HepG2 (cell line): ENCODE measurements around the gene ZCCHC17. TPM values are rescaled to one million over a fixed set of nuclear protein-coding genes. Genes with fewer than 3 reads are reported as not detected.

Experiments used
- KLF15 ChIP-seq: sonication (generic); formaldehyde crosslinking; IDR thresholded peaks from 2 replicates; pipeline ENCODE4 v1.8.1; 2023; ENCODE audit warnings: borderline replicate concordance, mild to moderate bottlenecking, inconsistent platforms, missing genetic modification reagents, mixed read lengths
- NR1H2 ChIP-seq: sonication (generic); formaldehyde crosslinking; IDR thresholded peaks from 2 replicates; pipeline ENCODE4 v1.8.1; 2022; ENCODE audit warnings: low read depth, missing genetic modification reagents, borderline replicate concordance
- PCBP1 ChIP-seq: fragments of 200-400 bp; formaldehyde crosslinking; IDR thresholded peaks from 2 replicates; pipeline ENCODE4 v1.6.1; 2017; ENCODE audit warnings: mild to moderate bottlenecking, low read depth, low read length, borderline replicate concordance
- PHF8 ChIP-seq: sonication (generic); formaldehyde crosslinking; IDR thresholded peaks from 2 replicates; pipeline ENCODE4 v1.5.0; 2020; ENCODE audit warnings: missing genetic modification reagents
- PRDM15 ChIP-seq: sonication (generic); formaldehyde crosslinking; IDR thresholded peaks from 2 replicates; pipeline ENCODE4 v1.4.0; 2020; ENCODE audit warnings: missing genetic modification reagents
- RFX5 ChIP-seq: IDR thresholded peaks from 2 replicates; pipeline ENCODE4 v1.6.1; 2011; ENCODE audit warnings: low read depth, low read length, improper control_type of control experiment
- SP4 ChIP-seq: sonication (generic); formaldehyde crosslinking; IDR thresholded peaks from 2 replicates; pipeline ENCODE4 v1.8.1; 2023; ENCODE audit warnings: mild to moderate bottlenecking, missing genetic modification reagents
- ZBTB20 ChIP-seq: sonication (generic); formaldehyde crosslinking; IDR thresholded peaks from 2 replicates; pipeline ENCODE4 v1.8.1; 2023; ENCODE audit warnings: missing genetic modification reagents, low read depth, mild to moderate bottlenecking, borderline replicate concordance
- ZKSCAN8 ChIP-seq: IDR thresholded peaks from 2 replicates; pipeline ENCODE4 v1.6.1; 2016; ENCODE audit warnings: borderline replicate concordance, missing genetic modification reagents, missing compliant biosample characterization
- ZNF18 ChIP-seq: sonication (generic); formaldehyde crosslinking; IDR thresholded peaks from 2 replicates; pipeline ENCODE4 v1.8.0; 2022; ENCODE audit warnings: mild to moderate bottlenecking, missing genetic modification reagents; ENCODE audit not compliant: insufficient replicate concordance
- ZNF263 ChIP-seq: sonication (generic); formaldehyde crosslinking; IDR thresholded peaks from 2 replicates; pipeline ENCODE4 v1.4.0; 2020; ENCODE audit warnings: missing genetic modification reagents
- ZNF276 ChIP-seq: sonication (generic); formaldehyde crosslinking; IDR thresholded peaks from 2 replicates; pipeline ENCODE4 v1.4.0; 2020; ENCODE audit warnings: mild to moderate bottlenecking, low read depth, missing genetic modification reagents
- ZNF574 ChIP-seq: sonication (generic); formaldehyde crosslinking; IDR thresholded peaks from 2 replicates; pipeline ENCODE4 v1.4.0; 2020; ENCODE audit warnings: missing genetic modification reagents
- ZNF768 ChIP-seq: sonication (generic); formaldehyde crosslinking; IDR thresholded peaks from 2 replicates; pipeline ENCODE4 v1.4.0; 2020; ENCODE audit warnings: missing genetic modification reagents
- polyA plus RNA-seq, 8 experiments: library from polyadenylated mRNA; depleted of rRNA in 3 of 8; stranded (reverse) in 7 of 8; unstranded in 1 of 8; fragments of >200 nt; fragmentation: Illumina TruSeq in 4 of 8; extraction: Trizol in 4 of 8; gene quantifications; 2 replicates each; pipeline versions ENCODE4 v1.2.1 to v1.2.3, GENCODE V29; 2011 to 2016; ENCODE audit warnings: low read depth in 4 of 8, missing spikeins in 1 of 8, mixed read lengths in 1 of 8; ENCODE audit not compliant: insufficient read depth in 1 of 8
- total RNA-seq, 5 experiments: library from RNA; depleted of rRNA; stranded (reverse); fragments of >200 nt; fragmentation: Illumina TruSeq; extraction: Trizol; gene quantifications; 2 replicates each; pipeline ENCODE4 v1.2.3, GENCODE V29; 2016; ENCODE audit warnings: low read depth in 1 of 5
- TF ChIP-seq, protein P1 (sequence below): sonication (generic); formaldehyde crosslinking; IDR thresholded peaks from 2 replicates; pipeline ENCODE4 v1.9.0; 2022; ENCODE audit warnings: missing genetic modification reagents, mild to moderate bottlenecking, borderline replicate concordance

Gene ZCCHC17
- total and polyA plus RNA-seq, 2 of the 13 experiments (the other 11 are each of a cell fraction or from before 2014, with no cell fraction given) = 20.5 to 53.0 TPM

GRCh38 chr1:31394584-31395193 is 97.9 kb downstream of the ZCCHC17 start (continued):
- TF ChIP-seq ZNF18 (CRISPR knock-in tag) = no peak
- peak; percentile 52; the same call in 1 of the 2 replicates for TF ChIP-seq ZNF263
- TF ChIP-seq, protein P1, sequence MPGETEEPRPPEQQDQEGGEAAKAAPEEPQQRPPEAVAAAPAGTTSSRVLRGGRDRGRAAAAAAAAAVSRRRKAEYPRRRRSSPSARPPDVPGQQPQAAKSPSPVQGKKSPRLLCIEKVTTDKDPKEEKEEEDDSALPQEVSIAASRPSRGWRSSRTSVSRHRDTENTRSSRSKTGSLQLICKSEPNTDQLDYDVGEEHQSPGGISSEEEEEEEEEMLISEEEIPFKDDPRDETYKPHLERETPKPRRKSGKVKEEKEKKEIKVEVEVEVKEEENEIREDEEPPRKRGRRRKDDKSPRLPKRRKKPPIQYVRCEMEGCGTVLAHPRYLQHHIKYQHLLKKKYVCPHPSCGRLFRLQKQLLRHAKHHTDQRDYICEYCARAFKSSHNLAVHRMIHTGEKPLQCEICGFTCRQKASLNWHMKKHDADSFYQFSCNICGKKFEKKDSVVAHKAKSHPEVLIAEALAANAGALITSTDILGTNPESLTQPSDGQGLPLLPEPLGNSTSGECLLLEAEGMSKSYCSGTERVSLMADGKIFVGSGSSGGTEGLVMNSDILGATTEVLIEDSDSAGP = peak; percentile 66; the same call in 1 of the 2 replicates
- no peak for TF ChIP-seq ZNF574 (CRISPR knock-in tag)
- TF ChIP-seq ZKSCAN8 (CRISPR knock-in tag) = no peak
- TF ChIP-seq PHF8 (CRISPR knock-in tag) = no peak
- no peak for TF ChIP-seq RFX5
- peak; percentile 53; the same call in 1 of the 2 replicates for TF ChIP-seq ZNF768 (CRISPR knock-in tag)
- TF ChIP-seq KLF15 (CRISPR knock-in tag) = no peak
- no peak for TF ChIP-seq NR1H2
- 0 out of 2 replicates have a peak, but pooled peaks have one; percentile 13 for TF ChIP-seq ZBTB20 (CRISPR knock-in tag)
- TF ChIP-seq PCBP1 = no peak
- TF ChIP-seq ZNF276 (CRISPR knock-in tag) = no peak
- TF ChIP-seq PRDM15 (CRISPR knock-in tag) = no peak
- peak; percentile 44; the same call in 1 of the 2 replicates for TF ChIP-seq SP4 (CRISPR knock-in tag)
